ENCODE data around the gene AUTS2.

Gene AUTS2

DNA sequence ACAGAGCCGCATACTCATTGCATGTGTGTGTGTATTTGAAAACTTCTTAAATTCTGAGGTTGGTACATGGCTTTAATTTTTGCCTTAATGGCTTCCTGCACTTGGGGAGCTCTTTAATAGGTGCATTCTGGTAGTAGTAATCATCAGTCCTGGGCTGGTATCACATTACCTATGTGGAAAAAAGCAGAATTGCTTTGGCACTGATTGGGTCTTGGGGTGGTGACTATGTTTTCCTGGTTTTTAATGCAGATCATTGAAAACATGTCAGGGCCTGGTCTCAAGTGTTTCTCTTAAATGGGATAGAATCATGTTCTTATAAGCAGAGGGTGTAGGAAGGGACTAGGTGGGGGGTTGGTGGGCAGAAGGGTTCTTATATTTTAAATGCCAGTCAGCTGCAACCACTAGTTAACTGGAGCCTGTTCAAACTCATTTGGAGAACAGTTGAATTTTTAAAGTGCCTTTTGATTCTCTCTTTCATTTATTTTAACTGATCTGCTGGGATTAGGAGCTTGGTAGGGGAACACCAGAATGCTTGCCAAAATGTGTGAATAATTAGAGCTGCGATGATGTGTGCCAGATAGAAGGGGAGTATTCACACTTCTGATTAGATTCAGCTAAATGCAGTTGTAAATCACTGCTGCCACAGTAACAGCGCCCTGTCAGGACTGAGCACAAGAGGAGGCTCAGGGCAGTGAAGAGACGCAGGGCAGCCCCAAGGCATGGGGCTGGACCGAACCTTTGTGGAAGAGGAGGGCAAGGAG, 900.1 kb downstream of the AUTS2 start:
- DNase-seq (ENCODE audit: low spot score) = no peak

GRCh38 chr7:70500261-70500660, 902.0 kb downstream of the AUTS2 start:
- no peak for DNase-seq (ENCODE audit: low spot score)

DNA sequence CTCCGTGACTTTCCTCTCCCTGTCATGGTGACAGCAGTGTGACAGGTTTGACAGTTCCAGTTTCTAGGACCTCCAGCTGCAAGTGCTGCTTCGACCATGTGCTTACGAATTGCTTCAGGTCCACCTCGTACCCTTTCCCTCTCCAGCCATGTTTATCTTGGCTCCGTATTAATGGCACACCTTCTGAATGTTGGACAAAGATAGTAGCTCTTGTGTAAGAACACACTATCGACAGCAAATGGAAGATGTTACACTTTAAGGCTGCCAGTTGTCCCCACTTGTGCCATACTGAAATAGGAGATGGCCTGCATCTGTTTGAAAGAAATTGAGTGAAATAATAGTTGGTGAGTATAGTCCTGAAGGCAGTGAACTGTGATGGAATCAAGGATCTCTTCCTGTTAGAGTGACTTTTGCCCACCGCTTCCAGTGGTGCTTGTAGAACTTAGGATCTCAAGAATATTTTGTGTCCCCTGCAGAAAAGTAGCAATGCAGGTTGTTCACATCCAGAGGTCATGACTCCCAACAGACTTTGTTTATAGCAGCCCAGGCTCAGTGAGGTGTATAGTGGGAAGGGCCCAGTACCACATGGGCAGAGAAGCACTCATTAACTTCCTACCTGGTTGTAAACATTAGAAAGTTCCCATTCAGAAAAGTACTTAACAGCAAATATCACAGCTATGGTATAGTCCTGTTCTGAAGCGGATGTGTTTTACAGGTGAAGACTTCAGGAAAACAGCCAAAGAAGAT, 904.0 kb downstream of the AUTS2 start:
- DNase-seq (ENCODE audit: low spot score) = no peak

GRCh38 chr7:70504254-70504653, 906.0 kb downstream of the AUTS2 start:
- DNase-seq (ENCODE audit: low spot score) = no peak

DNA sequence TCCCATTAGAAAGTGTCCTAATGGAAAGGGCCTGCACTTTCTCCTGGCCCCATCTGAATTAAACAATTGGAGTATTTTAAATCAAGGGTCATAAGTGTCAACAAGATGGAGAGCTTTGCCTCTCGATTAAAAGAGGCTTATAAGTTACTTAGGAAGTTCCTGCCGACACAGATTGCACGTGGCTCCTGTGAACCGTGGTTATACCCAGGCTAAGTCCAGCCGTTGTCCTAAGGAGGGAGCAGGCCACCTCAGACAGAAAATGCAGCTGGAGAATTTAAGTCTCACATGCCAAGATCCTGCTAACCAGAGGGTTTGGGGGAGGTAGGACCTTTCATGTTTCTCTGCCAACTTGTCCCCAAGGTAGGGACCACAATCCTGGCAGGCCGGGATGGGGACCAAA, 907.2 kb downstream of the AUTS2 start:
- DNase-seq (ENCODE audit: low spot score) = no peak

DNA sequence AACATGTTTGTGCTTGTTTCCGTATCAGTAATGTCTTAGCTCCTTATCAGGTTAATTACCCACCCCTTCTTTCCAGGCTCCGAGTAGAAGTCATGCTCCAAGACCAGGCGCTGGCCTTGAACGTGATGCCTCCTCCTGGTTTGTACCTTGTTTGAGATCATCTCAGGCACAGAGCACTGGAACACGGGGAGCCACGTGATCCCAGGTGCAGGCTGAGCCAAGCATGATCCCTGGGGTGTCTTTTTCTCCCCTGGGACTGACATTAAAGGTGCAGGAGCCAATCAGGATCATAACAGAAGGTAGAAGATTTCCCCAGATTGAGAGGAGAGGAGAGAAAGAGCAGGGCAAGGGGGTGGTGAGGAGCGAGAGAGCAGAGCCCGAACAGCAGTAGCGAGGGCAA, 907.6 kb downstream of the AUTS2 start:
- DNase-seq (ENCODE audit: low spot score) = no peak

DNA sequence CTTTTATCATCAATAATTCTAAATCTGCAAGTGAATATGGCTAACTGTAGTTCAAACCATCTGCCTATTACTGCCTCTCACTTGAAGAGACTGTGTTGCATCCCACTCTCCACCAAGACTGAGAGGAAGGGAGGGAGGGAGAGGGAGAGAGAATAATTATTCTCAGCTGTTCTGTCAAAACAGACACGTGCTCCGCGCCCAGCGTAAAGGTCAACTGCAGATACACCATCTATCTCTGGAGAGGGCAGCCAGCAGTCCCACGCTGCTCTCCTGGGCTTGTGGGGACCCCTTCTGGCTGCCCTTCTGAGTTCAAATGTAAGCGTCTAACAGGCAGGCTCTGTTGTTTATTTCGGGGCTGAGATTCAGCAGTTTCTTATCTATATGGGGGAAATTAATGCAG, 908.2 kb downstream of the AUTS2 start:
- no peak for DNase-seq (ENCODE audit: low spot score)

DNA sequence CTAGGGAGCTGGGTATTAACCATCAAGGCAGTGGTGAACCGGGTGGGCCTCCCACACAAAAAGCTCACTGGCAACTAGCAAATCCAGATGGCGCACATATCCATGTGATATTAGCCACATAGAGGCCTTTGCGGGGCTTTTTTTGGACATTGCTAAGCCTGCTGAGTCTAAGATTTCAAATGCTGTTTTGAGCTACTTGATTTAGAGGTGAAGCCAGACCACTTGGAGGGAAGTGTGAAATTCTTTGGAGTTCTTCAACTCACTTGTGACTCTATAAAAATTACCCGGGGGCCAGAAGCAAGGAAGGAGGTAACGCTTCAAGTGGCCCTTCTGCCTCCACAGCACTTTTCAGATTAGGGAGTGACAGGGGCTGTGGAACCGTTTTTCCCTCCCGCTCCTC, 913.9 kb downstream of the AUTS2 start:
- no peak for DNase-seq (ENCODE audit: low spot score)

GRCh38 chr7:70512761-70513160, 914.5 kb downstream of the AUTS2 start:
- no peak for DNase-seq (ENCODE audit: low spot score)

DNA sequence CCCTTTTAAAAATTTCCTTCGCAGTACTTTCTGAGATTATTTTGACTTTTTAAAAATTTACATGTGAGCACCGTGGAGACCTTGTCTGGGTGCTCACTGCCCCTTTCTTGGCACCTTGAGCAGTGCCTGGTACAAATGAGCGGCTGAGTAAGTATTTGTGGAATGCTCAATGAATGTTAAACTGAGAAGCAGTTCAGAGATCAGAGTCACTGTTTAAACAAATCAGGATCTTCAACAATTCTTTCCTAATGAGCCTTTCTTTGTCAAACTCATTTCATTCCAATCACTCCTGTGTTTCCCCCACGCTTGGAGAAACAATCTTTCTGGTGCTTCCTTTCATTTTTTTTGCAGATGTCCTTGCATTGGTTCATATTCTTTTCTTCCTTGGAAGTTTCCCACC, 922.3 kb downstream of the AUTS2 start:
- no peak for DNase-seq (ENCODE audit: low spot score)

DNA sequence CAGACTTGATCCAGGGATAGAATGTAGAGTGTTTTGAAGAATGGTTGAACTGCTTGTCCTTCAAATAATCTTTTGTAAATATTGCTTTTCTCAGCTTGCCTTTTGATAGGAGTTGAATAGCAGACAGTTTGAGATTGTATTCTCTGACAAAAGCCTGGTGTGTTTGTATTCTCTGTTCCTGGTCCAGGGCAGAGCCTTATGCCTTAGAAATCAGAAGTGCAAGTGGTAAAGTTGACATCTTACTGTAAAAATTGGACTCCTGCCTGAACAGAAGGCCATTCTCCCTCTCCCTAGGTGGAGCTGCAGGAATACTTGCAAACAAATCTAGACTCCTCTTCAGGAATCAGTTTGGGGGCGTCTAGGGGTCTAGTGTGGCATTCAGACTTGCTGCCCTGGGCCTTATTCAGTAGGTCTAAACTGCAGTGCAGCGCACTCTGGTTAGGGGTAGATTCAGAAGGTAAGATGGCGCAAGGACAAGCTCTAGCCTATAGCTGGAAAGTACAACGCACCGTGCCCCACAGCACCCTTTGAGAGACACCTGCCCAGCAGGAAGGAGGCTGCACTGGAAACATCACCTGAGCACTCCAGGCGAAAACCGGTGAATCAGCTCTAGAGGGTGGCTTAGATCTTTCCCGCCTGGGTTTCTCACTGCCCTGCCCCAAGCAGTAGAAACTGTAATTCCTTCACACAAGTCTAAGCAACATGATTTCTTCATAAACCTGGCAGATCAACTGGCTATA, 925.1 kb downstream of the AUTS2 start:
- DNase-seq (ENCODE audit: low spot score) = no peak

- no peak for DNase-seq (ENCODE audit: low spot score)
Observed at GRCh38 chr7:70523989-70524351, 925.7 kb downstream of the AUTS2 start.

- no peak for DNase-seq (ENCODE audit: low spot score)
Observed at GRCh38 chr7:70525991-70526390, 927.7 kb downstream of the AUTS2 start.

- DNase-seq (ENCODE audit: low spot score) = no peak
Observed at GRCh38 chr7:70527520-70528115, 929.3 kb downstream of the AUTS2 start.

- DNase-seq (ENCODE audit: low spot score) = peak; percentile 22
Observed at GRCh38 chr7:70529436-70529835, 931.2 kb downstream of the AUTS2 start.

DNA sequence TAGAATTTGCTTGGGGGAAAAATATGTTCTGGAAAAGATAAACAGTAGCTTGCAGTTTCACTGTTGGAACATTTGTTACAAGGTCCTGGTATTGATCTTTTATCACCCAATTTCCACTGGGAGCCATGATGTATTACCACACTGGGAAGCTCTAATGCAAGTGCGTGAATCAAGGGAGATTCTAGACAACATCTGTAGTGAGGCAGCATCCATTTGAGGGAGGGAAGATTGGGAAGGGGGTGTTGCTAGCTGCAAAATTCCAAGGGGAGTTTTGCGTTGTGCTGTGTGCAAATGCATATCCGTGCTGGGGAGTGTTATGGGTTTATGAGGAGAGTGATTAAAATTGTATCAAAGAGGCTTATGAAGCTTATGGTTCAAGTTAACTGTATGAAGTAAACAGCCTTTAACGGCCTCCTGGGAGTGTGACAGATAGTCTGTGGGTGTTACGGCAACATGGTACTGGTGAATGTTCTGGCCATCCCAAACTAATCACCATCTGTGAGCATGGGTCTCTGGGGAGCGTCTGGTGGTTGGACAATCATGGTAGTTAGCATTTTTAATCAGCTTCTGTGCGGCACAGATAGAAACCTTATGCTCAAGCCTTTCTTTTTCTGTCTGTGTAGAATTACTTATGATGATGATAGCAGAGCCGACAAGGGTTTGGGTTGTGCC, 931.8 kb downstream of the AUTS2 start:
- no peak for DNase-seq (ENCODE audit: low spot score)

DNA sequence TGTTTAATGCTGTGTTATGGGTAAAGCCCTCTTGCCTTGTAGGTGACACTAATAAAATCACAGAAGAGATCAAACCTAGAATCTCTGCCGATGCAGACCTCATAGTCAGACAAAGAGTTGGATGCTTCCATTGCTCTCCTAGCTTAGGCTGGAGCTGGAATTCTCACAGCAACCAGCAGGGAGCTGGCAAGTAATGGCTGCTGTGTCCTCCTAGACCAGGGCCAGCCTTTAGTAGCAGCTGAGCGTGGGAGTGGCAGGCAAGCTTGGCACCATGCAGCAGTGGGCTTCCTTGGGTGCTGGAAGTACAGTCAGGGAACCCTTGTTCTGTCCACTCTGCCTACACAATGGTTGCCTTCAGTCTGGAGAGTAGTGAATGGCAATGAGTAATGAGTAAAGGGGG, 935.3 kb downstream of the AUTS2 start:
- DNase-seq (ENCODE audit: low spot score) = peak; percentile 9

- DNase-seq (ENCODE audit: low spot score) = peak; percentile 54
Observed at GRCh38 chr7:70539205-70539604, 940.9 kb downstream of the AUTS2 start.

DNA sequence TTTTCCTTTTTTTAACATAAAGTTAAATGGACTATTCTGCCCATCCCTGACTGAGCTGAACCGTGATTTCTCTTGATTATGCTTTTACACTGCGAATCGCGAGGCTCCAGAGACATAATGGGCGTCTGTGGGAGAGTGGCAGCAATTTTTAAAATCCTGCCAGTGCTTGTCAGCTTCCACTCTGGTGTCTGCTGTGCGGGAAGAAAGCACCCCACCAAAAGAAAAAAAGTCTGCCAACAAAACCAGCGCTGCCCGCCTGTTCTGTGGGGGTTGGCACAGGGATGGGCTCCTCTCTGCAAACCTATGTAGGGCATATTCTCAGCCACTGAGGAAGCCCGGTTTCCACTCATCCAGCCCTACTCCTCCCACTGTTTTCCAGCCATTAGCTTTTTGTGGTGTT, 941.3 kb downstream of the AUTS2 start:
- DNase-seq (ENCODE audit: low spot score) = peak; percentile 19

DNA sequence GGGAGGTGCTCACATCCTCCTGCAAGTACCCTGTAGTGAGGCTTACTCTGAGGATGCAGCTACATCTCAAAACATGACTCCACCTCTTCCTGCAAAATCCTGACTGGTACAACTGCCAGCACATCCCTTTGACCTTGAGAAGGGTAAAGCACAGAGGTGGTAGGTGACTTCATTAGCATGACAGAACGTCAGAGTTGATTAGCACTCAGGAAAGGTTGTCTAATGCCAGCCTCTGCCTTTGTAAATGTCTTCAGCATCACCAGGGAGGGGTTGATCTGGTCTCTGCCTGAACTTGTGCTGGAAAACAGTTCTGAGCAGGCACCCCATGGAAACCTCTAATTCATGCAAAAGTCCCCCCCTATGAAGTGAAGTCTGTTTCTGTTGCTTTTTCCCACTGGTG, 942.4 kb downstream of the AUTS2 start:
- DNase-seq (ENCODE audit: low spot score) = no peak

- no peak for DNase-seq (ENCODE audit: low spot score)
Observed at GRCh38 chr7:70542750-70543376, 944.6 kb downstream of the AUTS2 start.

DNA sequence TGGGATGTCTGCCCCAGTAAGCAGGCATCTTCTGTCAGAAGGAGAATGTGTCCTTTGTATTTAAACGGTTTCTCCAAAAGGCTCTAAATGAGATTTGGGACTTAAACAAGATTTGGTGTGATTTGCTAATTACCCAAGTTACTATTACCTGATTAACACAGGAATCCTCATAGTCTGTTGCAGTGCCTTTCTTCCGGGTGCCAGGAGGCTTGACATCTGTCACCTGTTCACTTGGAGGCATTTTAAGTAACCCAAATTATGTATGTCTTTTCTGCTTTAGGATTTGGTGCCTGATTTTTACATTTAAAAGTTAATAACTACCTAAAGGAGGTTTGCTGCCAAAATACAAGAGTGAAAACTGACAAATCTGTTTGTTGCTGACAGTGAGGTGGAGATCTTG, 945.7 kb downstream of the AUTS2 start:
- DNase-seq (ENCODE audit: low spot score) = no peak
